Astrocyte of the cerebellum (primary cell): Measurements from ENCODE around the gene ATP1B1.

Source experiments
- DNase-seq: peaks from one replicate; pipeline ENCODE4 v3.0.0-alpha.2; 2011; ENCODE audit warnings: low read depth
- H3K4me3 ChIP-seq: 2 replicates; pipeline ENCODE4 v1.5.1; 2011; ENCODE audit warnings: mild to moderate bottlenecking, low read depth, low read length, moderate library complexity
- CTCF ChIP-seq: IDR thresholded peaks from 2 replicates; pipeline ENCODE4 v1.5.1; 2012; ENCODE audit warnings: low read length, low read depth, moderate library complexity, mild to moderate bottlenecking; ENCODE audit errors: missing control alignments
- in situ Hi-C: cut with HindIII; loops from 2 replicates; pipeline ENCODE4 v1.10.0; 2017; ENCODE audit warnings: low sequenced_read_pairs

The ATP1B1 gene

DNA sequence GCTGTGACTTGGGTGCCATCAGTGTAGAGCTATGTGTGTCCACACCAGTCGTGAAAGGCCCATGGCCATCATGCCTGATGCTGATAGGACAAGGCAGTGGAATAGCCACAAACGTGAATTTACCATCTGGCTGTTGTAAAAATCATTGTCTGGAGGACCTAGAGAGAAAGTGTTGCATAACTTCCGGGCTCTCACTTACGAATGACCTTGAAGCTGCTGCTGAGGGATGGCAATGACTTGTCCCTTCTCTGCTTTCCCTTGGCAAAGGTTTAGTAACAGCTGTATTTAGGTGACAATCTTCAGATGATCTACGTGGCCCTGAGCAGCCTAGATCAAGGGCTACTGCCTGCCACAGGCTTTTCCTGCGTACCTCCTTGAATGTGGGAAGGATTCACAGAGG, 5.8 kb downstream of the ATP1B1 start:
- DNase-seq: no peak

DNA sequence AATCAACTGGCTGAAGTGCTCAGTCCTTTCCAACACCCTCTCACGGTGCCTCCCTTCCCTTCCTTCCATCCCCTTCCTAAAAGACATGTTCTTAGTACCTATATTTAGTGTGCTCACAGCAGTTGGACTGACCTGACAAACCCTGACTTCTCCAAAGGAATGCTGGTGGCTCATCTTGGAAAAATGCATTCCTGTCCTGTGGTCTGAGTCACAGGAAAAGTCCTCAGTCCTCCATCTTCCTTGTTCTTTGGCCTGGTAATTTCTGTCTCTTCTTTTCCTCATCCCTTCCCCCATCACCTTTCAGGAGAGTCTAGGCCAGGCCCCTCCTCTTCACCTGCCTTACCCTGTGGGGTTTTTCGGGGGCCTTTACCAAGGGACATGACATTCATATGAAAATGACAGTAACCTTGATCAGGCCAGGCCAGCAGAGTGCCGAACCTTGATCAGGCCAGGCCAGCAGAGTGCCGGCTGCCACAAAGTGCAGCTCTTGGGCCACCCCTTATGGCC, 7.2 kb downstream of the ATP1B1 start:
- H3K4me3 ChIP-seq: no peak overlapping the region
- DNase-seq: peak; percentile 75
- TF ChIP-seq CTCF: no peak
- in situ Hi-C loops: loop anchor here (25.0 kb wide), 1 partner anchor 476 kb away; no protein-coding TSS in a partner anchor

More for the DNA sequence above, 5.8 kb downstream of the ATP1B1 start:
- in situ Hi-C loops: loop anchor here (25.0 kb wide), 1 partner anchor 475 kb away; no protein-coding TSS in a partner anchor
- no peak for TF ChIP-seq CTCF
- no peak overlapping the region for H3K4me3 ChIP-seq

GRCh38 chr1:169115891-169116585, 9.5 kb downstream of the ATP1B1 start:
- in situ Hi-C loops: loop anchor here (25.0 kb wide), 1 partner anchor 479 kb away; no protein-coding TSS in a partner anchor
- no peak for DNase-seq
- H3K4me3 ChIP-seq: no peak overlapping the region
- TF ChIP-seq CTCF: no peak

DNA sequence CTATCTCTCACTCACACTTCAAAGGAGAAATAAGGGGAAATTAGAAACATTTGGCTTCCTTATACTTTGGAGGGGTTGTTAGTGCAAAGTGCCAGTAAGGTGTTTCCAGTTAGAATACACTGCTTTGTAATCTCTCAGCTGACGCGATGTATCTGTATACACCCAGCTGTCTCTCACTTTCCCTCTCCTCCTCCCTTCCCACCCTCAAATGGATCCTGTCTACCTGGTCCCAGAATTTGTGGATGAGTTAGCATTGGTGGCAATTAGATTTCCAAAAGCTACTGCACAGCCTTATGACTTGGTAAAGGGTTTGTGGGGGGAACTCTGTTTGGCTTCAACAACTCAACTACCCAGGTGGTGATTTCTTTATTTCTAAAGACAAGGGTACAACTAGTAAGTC, 10.5 kb downstream of the ATP1B1 start:
- no peak for TF ChIP-seq CTCF
- no peak overlapping the region for H3K4me3 ChIP-seq
- in situ Hi-C loops: loop anchor here (25.0 kb wide), 1 partner anchor 480 kb away; no protein-coding TSS in a partner anchor
- DNase-seq: no peak

DNA sequence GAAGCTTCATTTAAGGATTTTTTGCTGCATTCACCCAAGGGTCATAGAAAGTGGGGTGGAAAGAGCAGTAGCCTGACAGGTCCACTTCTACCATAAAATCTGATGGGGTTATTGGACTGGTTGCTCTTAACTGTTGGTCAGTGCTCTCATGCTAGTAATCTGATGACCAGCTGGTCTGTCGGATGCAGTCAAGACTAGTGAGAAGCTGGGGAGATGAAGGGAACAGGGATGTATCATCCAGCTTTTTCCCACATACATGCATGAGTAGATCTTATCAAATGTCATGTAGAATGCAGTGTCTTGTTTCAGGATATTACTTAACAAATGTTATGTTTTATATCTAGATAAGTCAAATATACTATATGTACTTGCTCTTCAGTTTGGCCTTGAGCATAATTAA, 11.1 kb downstream of the ATP1B1 start:
- DNase-seq: no peak
- no peak for TF ChIP-seq CTCF
- no peak overlapping the region for H3K4me3 ChIP-seq
- in situ Hi-C loops: loop anchor here (25.0 kb wide), 1 partner anchor 480 kb away; no protein-coding TSS in a partner anchor

DNA sequence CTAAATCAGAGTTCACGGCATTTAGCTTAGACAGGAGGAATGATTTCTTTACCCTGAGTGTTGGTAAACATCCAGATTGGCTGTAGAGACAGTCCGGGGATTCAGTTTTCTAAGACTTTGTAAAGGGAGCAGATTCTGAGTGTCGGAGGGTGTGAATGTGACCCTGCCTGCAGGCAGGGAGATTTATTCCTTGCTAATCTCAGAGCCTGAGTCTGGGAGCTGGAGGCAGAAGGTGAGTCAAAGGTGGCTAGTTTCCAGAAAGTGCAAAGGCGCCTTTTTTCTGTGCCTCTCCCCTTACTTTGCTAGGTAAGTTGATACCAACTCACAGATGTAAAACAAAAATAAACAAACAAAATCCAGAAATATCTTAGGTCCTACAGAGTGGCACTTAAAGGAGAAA, 11.7 kb downstream of the ATP1B1 start:
- in situ Hi-C loops: loop anchor here (25.0 kb wide), 1 partner anchor 481 kb away; no protein-coding TSS in a partner anchor
- no peak for TF ChIP-seq CTCF
- no peak for DNase-seq
- no peak overlapping the region for H3K4me3 ChIP-seq
